ENCODE measurements around the gene PLA2R1.

Gene PLA2R1

GRCh38 chr2:159941729-159942128 lies 120.7 kb downstream of the PLA2R1 start:
- Histone ChIP-seq H3K4me3 (ENCODE audit: low read length in 2 of 2) (no peak overlapping the region), H2BK12ac (ENCODE audit: low read length) (no peak overlapping the region), H2AK5ac (ENCODE audit: low read depth, low read length) (no peak overlapping the region), H3K4me2 (ENCODE audit: insufficient read depth, low read length, poor library complexity, severe bottlenecking) (no peak overlapping the region), H3K14ac (ENCODE audit: low read length) (no peak overlapping the region), H3K18ac (ENCODE audit: low read length) (no peak overlapping the region), H3K9ac (ENCODE audit: low read depth, low read length, poor library complexity) (no peak overlapping the region), H3K79me1 (ENCODE audit: low read depth, low read length) (no peaks in the 10 kb centered on the region), H3K9me3 (replicated peaks in 1 of 2; ENCODE audit: control insufficient read depth in 2 of 2, insufficient read depth in 1 of 2, low read depth in 1 of 2, low read length in 2 of 2) (no peaks in the 10 kb centered on the region), H4K8ac (ENCODE audit: low read depth, low read length) (no peak overlapping the region), H3K27ac (replicated peaks; ENCODE audit: low read length) (no peak overlapping the region), H3K4me1 (ENCODE audit: control insufficient read depth in 2 of 2, insufficient read depth in 1 of 2, low read depth in 1 of 2, low read length in 2 of 2) (no peaks in the 10 kb centered on the region), H2BK15ac (ENCODE audit: low read length) (no peak overlapping the region), H3K27me3 (ENCODE audit: control insufficient read depth in 3 of 3, insufficient read depth in 3 of 3, low read depth in 1 of 3, low read length in 3 of 3) (no peaks in the 10 kb centered on the region), H3K23ac (ENCODE audit: low read depth, low read length, poor library complexity) (no peak overlapping the region), H2BK5ac (ENCODE audit: low read length) (no peak overlapping the region), H4K91ac (ENCODE audit: low read depth, low read length, poor library complexity) (no peak overlapping the region), H3K4ac (ENCODE audit: low read length) (no peak overlapping the region), H3K36me3 (replicated peaks in 1 of 2; ENCODE audit: control insufficient read depth in 2 of 2, insufficient read depth in 2 of 2, low read length in 2 of 2) (no peaks in the 10 kb centered on the region), H2BK120ac (ENCODE audit: low read depth, low read length) (no peak overlapping the region), H2AFZ (ENCODE audit: low read length) (no peak overlapping the region)
- no CpG with 5 or more reads among the region's 5 CpGs for WGBS, 2 donors (ENCODE audit: extremely low coverage in 2 of 2, insufficient read length in 2 of 2, insufficient replicate concordance in 1 of 2)
- DNase-seq (ENCODE audit: low spot score), result no peak

DNA sequence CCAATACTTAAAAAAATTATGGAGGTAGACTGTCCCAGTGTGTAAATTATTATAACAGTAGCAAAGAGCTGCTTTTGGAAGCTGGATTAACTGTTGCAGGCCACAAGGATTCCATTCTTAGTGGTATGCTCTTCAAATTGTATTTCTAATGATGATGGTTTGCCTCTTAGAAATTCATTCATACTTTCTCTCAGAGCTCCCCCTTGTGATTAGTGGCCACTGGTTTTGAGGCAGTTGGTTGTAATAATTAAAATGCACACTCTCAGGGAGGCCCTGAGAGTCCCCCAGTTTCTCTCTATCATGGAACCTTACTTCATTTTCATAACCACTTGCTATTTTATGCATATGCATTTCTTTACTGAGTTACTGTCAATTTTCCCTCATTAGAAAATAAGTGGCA lies 122.5 kb downstream of the PLA2R1 start:
- Histone ChIP-seq H3K18ac (ENCODE audit: low read length) (no peak overlapping the region), H3K14ac (ENCODE audit: low read length) (no peak overlapping the region), H3K27me3 (ENCODE audit: control insufficient read depth in 3 of 3, insufficient read depth in 3 of 3, low read depth in 1 of 3, low read length in 3 of 3) (no peaks in the 10 kb centered on the region), H3K4me2 (ENCODE audit: insufficient read depth, low read length, poor library complexity, severe bottlenecking) (no peak overlapping the region), H3K36me3 (replicated peaks in 1 of 2; ENCODE audit: control insufficient read depth in 2 of 2, insufficient read depth in 2 of 2, low read length in 2 of 2) (no peaks in the 10 kb centered on the region), H2BK120ac (ENCODE audit: low read depth, low read length) (no peak overlapping the region), H2BK5ac (ENCODE audit: low read length) (no peak overlapping the region), H2AFZ (ENCODE audit: low read length) (no peak overlapping the region), H4K91ac (ENCODE audit: low read depth, low read length, poor library complexity) (no peak overlapping the region), H3K4ac (ENCODE audit: low read length) (no peak overlapping the region), H2BK15ac (ENCODE audit: low read length) (no peak overlapping the region), H3K9ac (ENCODE audit: low read depth, low read length, poor library complexity) (no peak overlapping the region), H3K27ac (replicated peaks; ENCODE audit: low read length) (no peak overlapping the region), H3K4me1 (ENCODE audit: control insufficient read depth in 2 of 2, insufficient read depth in 1 of 2, low read depth in 1 of 2, low read length in 2 of 2) (no peaks in the 10 kb centered on the region), H2BK12ac (ENCODE audit: low read length) (no peak overlapping the region), H4K8ac (ENCODE audit: low read depth, low read length) (no peak overlapping the region), H3K23ac (ENCODE audit: low read depth, low read length, poor library complexity) (no peak overlapping the region), H3K4me3 (ENCODE audit: low read length in 2 of 2) (no peak overlapping the region), H2AK5ac (ENCODE audit: low read depth, low read length) (no peak overlapping the region), H3K79me1 (ENCODE audit: low read depth, low read length) (no peaks in the 10 kb centered on the region), H3K9me3 (replicated peaks in 1 of 2; ENCODE audit: control insufficient read depth in 2 of 2, insufficient read depth in 1 of 2, low read depth in 1 of 2, low read length in 2 of 2) (no peaks in the 10 kb centered on the region)
- DNase-seq (ENCODE audit: low spot score), result no peak

DNA sequence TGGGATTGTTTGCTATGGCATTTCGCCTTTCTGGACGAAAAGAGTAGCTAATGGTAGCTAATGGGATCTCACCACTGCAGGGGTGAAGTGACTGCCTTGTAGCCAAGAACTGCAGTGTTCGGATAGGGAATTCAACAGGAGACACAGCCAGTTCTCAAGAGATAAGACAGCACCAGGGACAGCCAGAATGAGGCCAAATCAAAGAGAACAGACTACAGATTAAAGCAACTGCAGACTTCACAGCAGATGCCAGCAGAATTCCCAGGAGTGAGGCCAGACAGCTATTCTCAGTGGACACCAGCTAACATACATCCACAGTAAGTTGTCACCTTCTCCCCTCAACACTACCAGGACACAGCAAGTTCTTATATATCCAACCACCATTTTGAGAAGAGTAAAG lies 124.0 kb downstream of the PLA2R1 start:
- H2BK15ac ChIP-seq (ENCODE audit: low read length), result no peak overlapping the region
- no peak overlapping the region for H3K4me2 ChIP-seq (ENCODE audit: insufficient read depth, low read length, poor library complexity, severe bottlenecking)
- H2AFZ ChIP-seq (ENCODE audit: low read length), result no peak overlapping the region
- WGBS, 2 donors (ENCODE audit: extremely low coverage in 2 of 2, insufficient read length in 2 of 2, insufficient replicate concordance in 1 of 2), result no CpG with 5 or more reads among the region's 3 CpGs
- H3K79me1 ChIP-seq (ENCODE audit: low read depth, low read length), result no peaks in the 10 kb centered on the region
- no peaks in the 10 kb centered on the region for H3K4me1 ChIP-seq (ENCODE audit: control insufficient read depth in 2 of 2, insufficient read depth in 1 of 2, low read depth in 1 of 2, low read length in 2 of 2)
- no peak overlapping the region for H4K8ac ChIP-seq (ENCODE audit: low read depth, low read length)
- H3K4ac ChIP-seq (ENCODE audit: low read length), result no peak overlapping the region
- H3K23ac ChIP-seq (ENCODE audit: low read depth, low read length, poor library complexity), result no peak overlapping the region
- no peaks in the 10 kb centered on the region for H3K27me3 ChIP-seq (ENCODE audit: control insufficient read depth in 3 of 3, insufficient read depth in 3 of 3, low read depth in 1 of 3, low read length in 3 of 3)
- DNase-seq (ENCODE audit: low spot score), result no peak
- H3K27ac ChIP-seq (replicated peaks; ENCODE audit: low read length), result no peak overlapping the region
- no peak overlapping the region for H3K9ac ChIP-seq (ENCODE audit: low read depth, low read length, poor library complexity)
- H3K9me3 ChIP-seq (replicated peaks in 1 of 2; ENCODE audit: control insufficient read depth in 2 of 2, insufficient read depth in 1 of 2, low read depth in 1 of 2, low read length in 2 of 2), result no peaks in the 10 kb centered on the region
- H2BK12ac ChIP-seq (ENCODE audit: low read length), result no peak overlapping the region
- no peak overlapping the region for H2BK5ac ChIP-seq (ENCODE audit: low read length)
- no peak overlapping the region for H3K14ac ChIP-seq (ENCODE audit: low read length)
- no peak overlapping the region for H3K4me3 ChIP-seq (ENCODE audit: low read length in 2 of 2)
- H3K18ac ChIP-seq (ENCODE audit: low read length), result no peak overlapping the region
- no peak overlapping the region for H2AK5ac ChIP-seq (ENCODE audit: low read depth, low read length)
- H3K36me3 ChIP-seq (replicated peaks in 1 of 2; ENCODE audit: control insufficient read depth in 2 of 2, insufficient read depth in 2 of 2, low read length in 2 of 2), result no peaks in the 10 kb centered on the region
- H2BK120ac ChIP-seq (ENCODE audit: low read depth, low read length), result no peak overlapping the region
- H4K91ac ChIP-seq (ENCODE audit: low read depth, low read length, poor library complexity), result no peak overlapping the region

GRCh38 chr2:159936471-159936870 lies 125.9 kb downstream of the PLA2R1 start:
- Histone ChIP-seq H3K27me3 (ENCODE audit: control insufficient read depth in 3 of 3, insufficient read depth in 3 of 3, low read depth in 1 of 3, low read length in 3 of 3) (peaks cover 0 to 3% (median 0%) of the 10 kb centered on the region in 3 experiments), H2BK120ac (ENCODE audit: low read depth, low read length) (no peak overlapping the region), H3K4ac (ENCODE audit: low read length) (no peak overlapping the region), H3K9ac (ENCODE audit: low read depth, low read length, poor library complexity) (no peak overlapping the region), H2AFZ (ENCODE audit: low read length) (peak overlapping the region; percentile 62), H3K23ac (ENCODE audit: low read depth, low read length, poor library complexity) (no peak overlapping the region), H3K9me3 (replicated peaks in 1 of 2; ENCODE audit: control insufficient read depth in 2 of 2, insufficient read depth in 1 of 2, low read depth in 1 of 2, low read length in 2 of 2) (no peaks in the 10 kb centered on the region), H3K36me3 (replicated peaks in 1 of 2; ENCODE audit: control insufficient read depth in 2 of 2, insufficient read depth in 2 of 2, low read length in 2 of 2) (no peaks in the 10 kb centered on the region), H3K79me1 (ENCODE audit: low read depth, low read length) (no peaks in the 10 kb centered on the region), H3K14ac (ENCODE audit: low read length) (no peak overlapping the region), H4K91ac (ENCODE audit: low read depth, low read length, poor library complexity) (no peak overlapping the region), H2BK15ac (ENCODE audit: low read length) (no peak overlapping the region), H3K4me1 (ENCODE audit: control insufficient read depth in 2 of 2, insufficient read depth in 1 of 2, low read depth in 1 of 2, low read length in 2 of 2) (no peaks in the 10 kb centered on the region), H3K18ac (ENCODE audit: low read length) (no peak overlapping the region), H4K8ac (ENCODE audit: low read depth, low read length) (no peak overlapping the region), H2AK5ac (ENCODE audit: low read depth, low read length) (no peak overlapping the region), H3K4me3 (ENCODE audit: low read length in 2 of 2) (no peak overlapping the region), H3K4me2 (ENCODE audit: insufficient read depth, low read length, poor library complexity, severe bottlenecking) (no peak overlapping the region), H3K27ac (replicated peaks; ENCODE audit: low read length) (no peak overlapping the region), H2BK5ac (ENCODE audit: low read length) (no peak overlapping the region), H2BK12ac (ENCODE audit: low read length) (no peak overlapping the region)
- no CpG with 5 or more reads among the region's 4 CpGs for whole genome bisulfite sequencing, 2 donors (ENCODE audit: extremely low coverage in 2 of 2, insufficient read length in 2 of 2, insufficient replicate concordance in 1 of 2)
- DNase-seq (ENCODE audit: low spot score), result no peak

Measured in neuronal stem cell (in vitro differentiated cells).